ENCODE measurements around the gene SULT2B1. TPM values are rescaled to one million over a fixed set of nuclear protein-coding genes. Genes with fewer than 3 reads are reported as not detected.
A peak's percentile ranks its signal among the peaks of the same experiment; 100 is the strongest.

The SULT2B1 gene
- polyA plus RNA-seq, 1 experiment: 0.12 TPM

GRCh38 chr19:48549380-48549779, 2.6 kb upstream of the SULT2B1 start:
- DNase-seq (ENCODE audit: low read depth, low spot score): no peak
- no peak overlapping the region for H3K27ac ChIP-seq (ENCODE audit: low read depth, low read length)
- ChIA-PET POLR2A (no interaction called here), CTCF (no interaction called here)
- H3K9me3 ChIP-seq (ENCODE audit: control insufficient read depth, insufficient read depth, low read length): no peaks in the 10 kb centered on the region
- TF ChIP-seq CTCF (IDR thresholded peaks at IDR 0.05; ENCODE audit: low read depth, low read length): no peak
- no peak overlapping the region for H3K4me3 ChIP-seq (ENCODE audit: low read depth, low read length)
- H3K27me3 ChIP-seq (ENCODE audit: control insufficient read depth, insufficient read depth, low read length): peaks cover 14% of the 10 kb centered on the region

GRCh38 chr19:48552406-48553322, 692 bp downstream of the SULT2B1 start:
- Histone ChIP-seq H3K4me3 (ENCODE audit: low read depth, low read length) (no peak overlapping the region), H3K27ac (ENCODE audit: low read depth, low read length) (no peak overlapping the region), H3K27me3 (ENCODE audit: control insufficient read depth, insufficient read depth, low read length) (peaks cover 14% of the 10 kb centered on the region), H3K9me3 (ENCODE audit: control insufficient read depth, insufficient read depth, low read length) (no peaks in the 10 kb centered on the region)
- CTCF ChIA-PET: interaction anchor here (1.6 kb wide), 1 partner anchor 36 kb away, joined by 8 read pairs; no protein-coding TSS in a partner anchor
- no peak for TF ChIP-seq CTCF (IDR thresholded peaks at IDR 0.05; ENCODE audit: low read depth, low read length)
- DNase-seq (ENCODE audit: low read depth, low spot score): no peak
- POLR2A ChIA-PET: no interaction called here

- DNase-seq (ENCODE audit: low read depth, low spot score): no peak
- TF ChIP-seq CTCF (IDR thresholded peaks at IDR 0.05; ENCODE audit: low read depth, low read length): no peak
- CTCF ChIA-PET: interaction anchor here (0.6 to 1.6 kb wide), 3 partner anchors 35 to 453 kb away, joined by 4 to 8 read pairs (median 7); no protein-coding TSS in a partner anchor
- Histone ChIP-seq H3K27ac (ENCODE audit: low read depth, low read length) (peak overlapping the region; percentile 39), H3K9me3 (ENCODE audit: control insufficient read depth, insufficient read depth, low read length) (no peaks in the 10 kb centered on the region), H3K27me3 (ENCODE audit: control insufficient read depth, insufficient read depth, low read length) (peaks cover 12% of the 10 kb centered on the region), H3K4me3 (ENCODE audit: low read depth, low read length) (no peak overlapping the region)
- POLR2A ChIA-PET: interaction anchor here (0.6 kb wide), 1 partner anchor 21 kb away, joined by 3 read pairs; no protein-coding TSS in a partner anchor
Observed at GRCh38 chr19:48553676-48554384, 1.9 kb downstream of the SULT2B1 start.

- ChIA-PET POLR2A (interaction anchor here (0.6 kb wide), 1 partner anchor 22 kb away, joined by 3 read pairs; no protein-coding TSS in a partner anchor), CTCF (interaction anchor here (0.6 kb wide), 1 partner anchor 64 kb away, joined by 7 read pairs; no protein-coding TSS in a partner anchor)
- Histone ChIP-seq H3K27ac (ENCODE audit: low read depth, low read length) (no peak overlapping the region), H3K9me3 (ENCODE audit: control insufficient read depth, insufficient read depth, low read length) (no peaks in the 10 kb centered on the region), H3K27me3 (ENCODE audit: control insufficient read depth, insufficient read depth, low read length) (peaks cover 12% of the 10 kb centered on the region), H3K4me3 (ENCODE audit: low read depth, low read length) (no peak overlapping the region)
- DNase-seq (ENCODE audit: low read depth, low spot score): no peak
- no peak for TF ChIP-seq CTCF (IDR thresholded peaks at IDR 0.05; ENCODE audit: low read depth, low read length)
Observed at GRCh38 chr19:48554385-48555091, 2.6 kb downstream of the SULT2B1 start.
